Measurements from ENCODE around the gene HDGF. TPM values are rescaled to one million over a fixed set of nuclear protein-coding genes. Genes with fewer than 3 reads are reported as not detected.

Gene HDGF
- total RNA-seq, 1 experiment from 2014 or later, result 310 TPM

DNA sequence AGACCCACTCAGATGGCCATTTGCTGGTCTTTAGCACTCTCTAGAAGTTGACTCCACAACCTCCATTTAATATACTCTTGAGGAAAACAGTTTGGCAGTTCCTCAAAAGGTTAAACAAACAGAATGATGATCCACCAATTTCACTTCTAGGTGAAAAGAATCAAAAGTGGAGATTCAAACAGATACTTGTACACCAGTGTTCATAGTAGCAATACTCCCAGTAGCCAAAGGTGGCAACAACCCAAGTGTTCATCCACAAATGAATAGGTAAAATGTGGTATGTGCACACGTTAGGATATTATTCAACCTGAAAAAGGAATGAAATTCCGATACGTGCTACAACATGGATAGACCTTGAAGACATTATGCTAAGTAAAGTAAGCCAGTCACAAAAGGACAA is 22.1 kb upstream of the HDGF start:
- no peak overlapping the region for H3K23ac ChIP-seq (ENCODE audit: insufficient read length, low read depth, low read length)
- H3K23me2 ChIP-seq (ENCODE audit: insufficient read length, low read depth, low read length, poor library complexity, severe bottlenecking), result peaks cover 5% of the 10 kb centered on the region
- H2BK5ac ChIP-seq (ENCODE audit: insufficient read length, low read length), result no peak overlapping the region
- no peaks in the 10 kb centered on the region for H3K4me1 ChIP-seq (ENCODE audit: insufficient read depth, low read length)
- no peak overlapping the region for H4K5ac ChIP-seq (ENCODE audit: insufficient read length, low read depth, low read length)
- Mint-ChIP-seq H3K4me3 (no peak overlapping the region), H3K36me3 (ENCODE audit: insufficient read depth in 1 of 3, low read depth in 3 of 3) (peaks cover 14 to 44% (median 27%) of the 10 kb centered on the region in 3 experiments), H3K27me3 (ENCODE audit: low read depth) (no peaks in the 10 kb centered on the region), H3K9me3 (no peaks in the 10 kb centered on the region), H3K27ac (no peak overlapping the region), H3K4me1 (peaks cover 21 to 30% of the 10 kb centered on the region in 2 experiments)
- H2BK15ac ChIP-seq (ENCODE audit: low read depth, low read length), result no peak overlapping the region
- DNase-seq, result no peak
- no peak overlapping the region for H2AFZ ChIP-seq (ENCODE audit: low read length)
- H3K56ac ChIP-seq (ENCODE audit: insufficient read length, low read depth, low read length), result no peak overlapping the region
- no peak overlapping the region for H4K91ac ChIP-seq (ENCODE audit: insufficient read length, low read depth, low read length)
- H4K8ac ChIP-seq (replicated peaks; ENCODE audit: insufficient read length, low read depth, low read length), result no peak overlapping the region
- peaks cover 22% of the 10 kb centered on the region for H3K79me1 ChIP-seq (ENCODE audit: insufficient read depth, low read depth, low read length, poor library complexity, severe bottlenecking)
- no peak overlapping the region for H3K27ac ChIP-seq (ENCODE audit: insufficient read length, low read depth, low read length)
- H2BK20ac ChIP-seq (ENCODE audit: low read depth, low read length, poor library complexity, severe bottlenecking), result no peak overlapping the region
- no peak overlapping the region for H3K9ac ChIP-seq (ENCODE audit: extremely low read depth, insufficient read length, low read length)
- WGBS (ENCODE audit: extremely low coverage, insufficient read length, low lambda C conversion rate), result no CpG with 5 or more reads among the region's 3 CpGs
- no peaks in the 10 kb centered on the region for H3K9me3 ChIP-seq (ENCODE audit: control insufficient read depth, low read depth, low read length)
- TF ChIP-seq CTCF (conservative IDR thresholded peaks at IDR 0.05), result peak; percentile 28; the same call in 2 of the 3 replicates
- H3K18ac ChIP-seq (ENCODE audit: insufficient read length, low read depth, low read length), result no peak overlapping the region
- H3K4me2 ChIP-seq (ENCODE audit: insufficient read depth, insufficient read length, low read length), result no peak overlapping the region
- H2AK5ac ChIP-seq (ENCODE audit: insufficient read length, low read length), result no peak overlapping the region
- H3K4ac ChIP-seq (ENCODE audit: low read depth, low read length), result no peak overlapping the region
- H3T11ph ChIP-seq (ENCODE audit: low read length), result no peak overlapping the region
- no peaks in the 10 kb centered on the region for H3K27me3 ChIP-seq (ENCODE audit: insufficient read depth, low read length)
- no peak overlapping the region for H3K14ac ChIP-seq (ENCODE audit: insufficient read depth, low read length)
- H2BK12ac ChIP-seq (ENCODE audit: insufficient read length, low read depth, low read length), result no peak overlapping the region
- H3K79me2 ChIP-seq (ENCODE audit: insufficient read depth, low read length), result peaks cover 39% of the 10 kb centered on the region
- H4K20me1 ChIP-seq (ENCODE audit: control insufficient read depth, insufficient read depth, insufficient read length), result no peaks in the 10 kb centered on the region
- no peak overlapping the region for H2BK120ac ChIP-seq (ENCODE audit: low read depth, low read length, poor library complexity, severe bottlenecking)
